ENCODE results near the gene PCNT. TPM values are rescaled to one million over a fixed set of nuclear protein-coding genes. Genes with fewer than 3 reads are reported as not detected.

The PCNT gene
- total RNA-seq, 2 experiments from 2014 or later, result 54.4 to 55.5 TPM

DNA sequence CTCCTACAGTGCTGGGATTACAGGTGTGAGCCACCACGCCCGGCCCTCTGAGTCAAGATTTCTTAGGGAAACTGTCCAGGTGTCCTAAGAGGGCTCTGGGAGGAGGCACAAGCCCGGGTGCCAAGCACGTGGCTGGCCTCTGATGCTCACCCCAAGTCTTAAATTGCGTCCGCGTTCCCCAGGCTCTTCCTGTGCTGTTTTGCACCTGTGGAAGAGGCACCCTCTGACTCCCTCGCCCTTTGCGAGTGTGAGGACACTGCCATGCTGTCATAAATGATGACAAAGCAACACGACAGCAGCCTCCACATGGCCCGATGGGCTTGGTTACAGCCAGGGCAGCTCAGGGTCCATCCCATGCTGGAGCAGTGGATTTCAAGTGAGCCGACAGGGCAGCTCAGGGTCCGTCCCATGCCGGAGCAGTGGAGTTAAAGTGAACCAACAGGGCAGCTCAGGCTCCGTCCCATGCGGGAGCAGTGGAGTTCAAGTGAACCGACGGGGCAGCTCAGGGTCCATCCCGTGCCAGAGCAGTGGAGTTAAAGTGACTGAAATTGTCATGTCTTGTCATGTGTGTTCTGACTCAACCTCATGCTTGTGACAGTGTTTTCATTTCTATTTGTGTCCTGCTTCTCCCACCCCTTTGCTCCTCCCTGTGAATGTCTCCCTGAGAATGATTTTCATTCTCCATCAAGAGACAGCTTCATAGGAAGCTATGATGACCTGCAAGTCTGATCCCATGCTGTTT is 33.9 kb downstream of the PCNT start:
- ATAC-seq (ENCODE audit: poor library complexity) (no peak), DNase-seq (no peak)
- H3K27me3 Mint-ChIP-seq, result no peaks in the 10 kb centered on the region
- peaks cover 9% of the 10 kb centered on the region for H3K4me1 ChIP-seq (ENCODE audit: insufficient read depth, low read length)
- intact Hi-C loops (cut with DNase I, micrococcal nuclease), result no loop called here
- H3K27ac Mint-ChIP-seq, result no peak overlapping the region
- H3K36me3 ChIP-seq (ENCODE audit: insufficient read depth, low read length), result peaks cover 58% of the 10 kb centered on the region
- no peaks in the 10 kb centered on the region for H3K27me3 ChIP-seq (ENCODE audit: control insufficient read depth in 1 of 2, insufficient read depth in 2 of 2, low read length in 2 of 2)
- ChIA-PET CTCF (no interaction called here), POLR2A (no interaction called here)
- peaks cover 1% of the 10 kb centered on the region for H3K4me1 Mint-ChIP-seq (ENCODE audit: low read depth)
- H3K36me3 Mint-ChIP-seq (ENCODE audit: low read depth), result peaks cover 77% of the 10 kb centered on the region
- peaks cover 0 to 4% of the 10 kb centered on the region in 2 experiments for H3K9me3 ChIP-seq (ENCODE audit: control insufficient read depth in 1 of 2, insufficient read depth in 1 of 2, low read length in 2 of 2)
- H3K4me3 ChIP-seq (ENCODE audit: low read length), result no peak overlapping the region
- TF ChIP-seq, protein P1, sequence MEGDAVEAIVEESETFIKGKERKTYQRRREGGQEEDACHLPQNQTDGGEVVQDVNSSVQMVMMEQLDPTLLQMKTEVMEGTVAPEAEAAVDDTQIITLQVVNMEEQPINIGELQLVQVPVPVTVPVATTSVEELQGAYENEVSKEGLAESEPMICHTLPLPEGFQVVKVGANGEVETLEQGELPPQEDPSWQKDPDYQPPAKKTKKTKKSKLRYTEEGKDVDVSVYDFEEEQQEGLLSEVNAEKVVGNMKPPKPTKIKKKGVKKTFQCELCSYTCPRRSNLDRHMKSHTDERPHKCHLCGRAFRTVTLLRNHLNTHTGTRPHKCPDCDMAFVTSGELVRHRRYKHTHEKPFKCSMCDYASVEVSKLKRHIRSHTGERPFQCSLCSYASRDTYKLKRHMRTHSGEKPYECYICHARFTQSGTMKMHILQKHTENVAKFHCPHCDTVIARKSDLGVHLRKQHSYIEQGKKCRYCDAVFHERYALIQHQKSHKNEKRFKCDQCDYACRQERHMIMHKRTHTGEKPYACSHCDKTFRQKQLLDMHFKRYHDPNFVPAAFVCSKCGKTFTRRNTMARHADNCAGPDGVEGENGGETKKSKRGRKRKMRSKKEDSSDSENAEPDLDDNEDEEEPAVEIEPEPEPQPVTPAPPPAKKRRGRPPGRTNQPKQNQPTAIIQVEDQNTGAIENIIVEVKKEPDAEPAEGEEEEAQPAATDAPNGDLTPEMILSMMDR (IDR thresholded peaks at IDR 0.05), result no peak
- H3K27ac ChIP-seq (ENCODE audit: low read depth in 1 of 2, low read length in 2 of 2), result no peak overlapping the region
- H3K9me3 Mint-ChIP-seq, result no peaks in the 10 kb centered on the region
- no peak overlapping the region for H3K4me3 Mint-ChIP-seq

DNA sequence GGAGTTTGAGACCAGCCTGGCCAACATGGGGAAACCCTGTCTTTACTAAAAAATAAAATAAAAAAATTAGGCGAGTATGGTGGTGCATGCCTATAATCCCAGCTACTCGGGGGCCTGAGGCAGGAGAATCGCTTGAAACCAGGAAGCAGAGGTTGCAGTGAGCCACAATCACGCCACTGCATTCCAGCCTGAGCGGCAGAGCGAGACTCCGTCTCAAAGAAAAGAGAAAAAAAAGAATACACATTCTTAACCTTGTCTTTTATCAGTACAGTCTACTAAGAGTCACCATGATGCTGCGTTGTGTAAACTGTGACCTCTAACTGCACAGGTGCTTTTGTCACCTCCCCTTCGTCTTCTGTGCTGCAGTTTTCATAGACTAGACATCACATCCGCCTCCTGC is 37.2 kb downstream of the PCNT start:
- TF ChIP-seq, protein P1 (IDR thresholded peaks at IDR 0.05), result no peak
- Mint-ChIP-seq H3K27me3 (no peaks in the 10 kb centered on the region), H3K36me3 (ENCODE audit: low read depth) (peaks cover 63% of the 10 kb centered on the region), H3K4me3 (no peak overlapping the region), H3K27ac (no peak overlapping the region), H3K4me1 (ENCODE audit: low read depth) (peaks cover 8% of the 10 kb centered on the region), H3K9me3 (no peaks in the 10 kb centered on the region)
- intact Hi-C loops (cut with DNase I, micrococcal nuclease), result no loop called here
- DNase-seq (no peak), ATAC-seq (ENCODE audit: poor library complexity) (no peak)
- Histone ChIP-seq H3K36me3 (ENCODE audit: insufficient read depth, low read length) (peaks cover 50% of the 10 kb centered on the region), H3K9me3 (ENCODE audit: control insufficient read depth in 1 of 2, insufficient read depth in 1 of 2, low read length in 2 of 2) (no peaks in the 10 kb centered on the region), H3K27me3 (ENCODE audit: control insufficient read depth in 1 of 2, insufficient read depth in 2 of 2, low read length in 2 of 2) (no peaks in the 10 kb centered on the region), H3K4me1 (ENCODE audit: insufficient read depth, low read length) (peaks cover 11% of the 10 kb centered on the region), H3K4me3 (ENCODE audit: low read length) (no peak overlapping the region), H3K27ac (ENCODE audit: low read depth in 1 of 2, low read length in 2 of 2) (no peak overlapping the region)
- CTCF ChIA-PET, result no interaction called here
- POLR2A ChIA-PET, result no interaction called here

DNA sequence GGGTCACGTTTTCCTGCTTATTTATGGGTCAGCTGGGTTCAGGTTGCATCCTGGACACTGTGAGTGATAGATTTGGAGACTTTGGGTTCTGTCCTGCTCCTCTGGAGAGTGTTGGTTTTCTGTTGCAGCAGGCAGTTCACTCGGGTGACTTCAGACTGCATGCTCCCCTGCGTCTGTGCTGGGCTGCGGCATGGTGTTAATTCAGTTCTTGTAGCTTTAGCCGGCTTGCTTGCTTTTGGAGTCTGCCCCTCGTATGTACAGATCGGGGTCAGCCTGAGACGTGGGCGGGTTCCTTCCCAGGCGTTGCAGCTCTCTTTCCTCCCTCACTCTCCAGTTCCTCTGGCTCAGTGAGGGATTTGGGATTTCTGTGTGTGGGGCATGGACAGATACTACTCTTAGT is 38.0 kb downstream of the PCNT start:
- Mint-ChIP-seq H3K4me3 (no peak overlapping the region), H3K27ac (no peak overlapping the region), H3K9me3 (no peaks in the 10 kb centered on the region), H3K27me3 (no peaks in the 10 kb centered on the region), H3K4me1 (ENCODE audit: low read depth) (peaks cover 8% of the 10 kb centered on the region), H3K36me3 (ENCODE audit: low read depth) (peaks cover 63% of the 10 kb centered on the region)
- TF ChIP-seq, protein P1 (IDR thresholded peaks at IDR 0.05), result no peak
- DNase-seq (no peak), ATAC-seq (ENCODE audit: poor library complexity) (no peak)
- peaks cover 50% of the 10 kb centered on the region for H3K36me3 ChIP-seq (ENCODE audit: insufficient read depth, low read length)
- CTCF ChIA-PET, result no interaction called here
- intact Hi-C loops (cut with DNase I, micrococcal nuclease), result no loop called here
- peaks cover 11% of the 10 kb centered on the region for H3K4me1 ChIP-seq (ENCODE audit: insufficient read depth, low read length)
- no peak overlapping the region for H3K27ac ChIP-seq (ENCODE audit: low read depth in 1 of 2, low read length in 2 of 2)
- H3K9me3 ChIP-seq (ENCODE audit: control insufficient read depth in 1 of 2, insufficient read depth in 1 of 2, low read length in 2 of 2), result no peaks in the 10 kb centered on the region
- POLR2A ChIA-PET, result no interaction called here
- H3K27me3 ChIP-seq (ENCODE audit: control insufficient read depth in 1 of 2, insufficient read depth in 2 of 2, low read length in 2 of 2), result no peaks in the 10 kb centered on the region
- no peak overlapping the region for H3K4me3 ChIP-seq (ENCODE audit: low read length)
